MM.1S (cell line): ENCODE measurements around the gene DKK2.

Source experiments
- DNase-seq: peaks from one replicate; pipeline ENCODE4 v3.0.0-alpha.2; 2015
- H2AFZ ChIP-seq: fragments of 300-600 bp; sonication (generic); 2 replicates; pipeline ENCODE4 v1.6.0; 2016; ENCODE audit warnings: antibody characterized with exemption, low read length
- H3F3A ChIP-seq: fragments of 300-600 bp; sonication (generic); 2 replicates; pipeline ENCODE4 v1.6.1; 2016; ENCODE audit warnings: mild to moderate bottlenecking, antibody characterized with exemption, low read length, moderate library complexity, mixed read lengths; ENCODE audit not compliant: insufficient read depth
- H3K27ac ChIP-seq: fragments of 300-600 bp; sonication (generic); 2 replicates; pipeline ENCODE4 v1.5.1; 2016; ENCODE audit warnings: mild to moderate bottlenecking, low read length
- H3K27me3 ChIP-seq: fragments of 300-600 bp; sonication (generic); replicated peaks from 2 replicates; pipeline ENCODE4 v1.6.0; 2016; ENCODE audit warnings: low read length; ENCODE audit not compliant: insufficient read depth
- H3K36me3 ChIP-seq: fragments of 300-600 bp; sonication (generic); replicated peaks from 2 replicates; pipeline ENCODE4 v1.6.1; 2016; ENCODE audit warnings: mild to moderate bottlenecking, low read length, mixed read lengths; ENCODE audit not compliant: insufficient read depth
- H3K4me1 ChIP-seq: fragments of 300-600 bp; sonication (generic); 2 replicates; pipeline ENCODE4 v1.6.1; 2016; ENCODE audit warnings: low read length, mixed read lengths
- H3K4me2 ChIP-seq: fragments of 300-600 bp; sonication (generic); 2 replicates; pipeline ENCODE4 v1.6.0; 2016; ENCODE audit warnings: low read depth, low read length
- H3K4me3 ChIP-seq: fragments of 300-600 bp; sonication (generic); 2 replicates; pipeline ENCODE4 v1.5.1; 2016; ENCODE audit warnings: low read length, mixed read lengths
- H3K79me2 ChIP-seq: fragments of 300-600 bp; sonication (generic); 2 replicates; pipeline ENCODE4 v1.6.1; 2016; ENCODE audit warnings: mixed run types, low read length, mixed read lengths
- H3K9ac ChIP-seq: fragments of 300-600 bp; sonication (generic); 2 replicates; pipeline ENCODE4 v1.6.1; 2016; ENCODE audit warnings: low read length, mixed read lengths
- H3K9me2 ChIP-seq: fragments of 300-600 bp; sonication (generic); replicated peaks from 2 replicates; pipeline ENCODE4 v1.6.1; 2016; ENCODE audit warnings: mild to moderate bottlenecking, low read length, mixed read lengths; ENCODE audit not compliant: insufficient read depth
- H3K9me3 ChIP-seq: fragments of 300-600 bp; sonication (generic); replicated peaks from 2 replicates; pipeline ENCODE4 v1.6.1; 2016; ENCODE audit warnings: mild to moderate bottlenecking, low read length, mixed read lengths; ENCODE audit not compliant: insufficient read depth
- H4K20me1 ChIP-seq: fragments of 300-600 bp; sonication (generic); 2 replicates; pipeline ENCODE4 v1.6.1; 2016; ENCODE audit warnings: mild to moderate bottlenecking, low read length, moderate library complexity, mixed read lengths; ENCODE audit not compliant: insufficient read depth
- EZH2 ChIP-seq: fragments of 300-600 bp; sonication (generic); optimal IDR thresholded peaks from 2 replicates; pipeline ENCODE3; 2017; ENCODE audit warnings: low read depth, mild to moderate bottlenecking, antibody characterized with exemption, low read length, mixed read lengths
- EZH2phosphoT487 ChIP-seq: fragments of 300-600 bp; sonication (generic); IDR thresholded peaks from 2 replicates; pipeline ENCODE4 v1.6.1; 2018; ENCODE audit warnings: antibody characterized with exemption, low read length
- TF ChIP-seq, protein P1 (sequence below): fragments of 300-600 bp; sonication (generic); IDR thresholded peaks from 2 replicates; pipeline ENCODE4 v1.5.1; 2016; ENCODE audit warnings: antibody characterized with exemption, low read length, mixed read lengths

DKK2 gene

DNA sequence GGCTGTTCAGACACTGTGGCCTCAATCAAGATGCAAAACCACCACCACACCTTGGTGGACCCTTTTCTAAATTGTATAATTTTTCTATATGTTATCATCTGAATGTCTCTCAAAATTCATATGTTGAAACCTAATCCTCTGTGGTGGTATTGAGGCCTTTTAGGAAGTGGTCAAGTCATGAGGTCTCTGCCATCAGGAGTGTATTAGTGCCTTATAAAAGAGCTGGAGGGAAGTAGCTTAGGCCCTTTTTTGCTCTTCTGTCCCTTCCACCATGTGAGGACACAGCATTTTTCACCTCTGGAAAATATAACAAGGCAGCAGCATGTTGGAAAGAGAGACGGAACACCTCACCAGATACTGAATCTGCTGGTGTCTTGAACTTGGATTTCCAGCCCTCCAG lies 30.5 kb upstream of the DKK2 start:
- H3K27ac ChIP-seq: no peak overlapping the region
- H3K4me1 ChIP-seq: peaks cover 15% of the 10 kb centered on the region
- no peaks in the 10 kb centered on the region for H3K27me3 ChIP-seq
- H3K4me2 ChIP-seq: no peak overlapping the region
- H3K4me3 ChIP-seq: no peak overlapping the region
- no peak for DNase-seq
- no peaks in the 10 kb centered on the region for H3K36me3 ChIP-seq
- H4K20me1 ChIP-seq: no peaks in the 10 kb centered on the region
- H3K9me2 ChIP-seq: no peaks in the 10 kb centered on the region
- H3F3A ChIP-seq: peaks cover 7% of the 10 kb centered on the region; the same call in 1 of the 2 replicates
- no peaks in the 10 kb centered on the region for H3K9me3 ChIP-seq
- H2AFZ ChIP-seq: no peak overlapping the region
- no peaks in the 10 kb centered on the region for H3K79me2 ChIP-seq
- TF ChIP-seq EZH2: no peak
- no peak for TF ChIP-seq EZH2phosphoT487
- TF ChIP-seq, protein P1, sequence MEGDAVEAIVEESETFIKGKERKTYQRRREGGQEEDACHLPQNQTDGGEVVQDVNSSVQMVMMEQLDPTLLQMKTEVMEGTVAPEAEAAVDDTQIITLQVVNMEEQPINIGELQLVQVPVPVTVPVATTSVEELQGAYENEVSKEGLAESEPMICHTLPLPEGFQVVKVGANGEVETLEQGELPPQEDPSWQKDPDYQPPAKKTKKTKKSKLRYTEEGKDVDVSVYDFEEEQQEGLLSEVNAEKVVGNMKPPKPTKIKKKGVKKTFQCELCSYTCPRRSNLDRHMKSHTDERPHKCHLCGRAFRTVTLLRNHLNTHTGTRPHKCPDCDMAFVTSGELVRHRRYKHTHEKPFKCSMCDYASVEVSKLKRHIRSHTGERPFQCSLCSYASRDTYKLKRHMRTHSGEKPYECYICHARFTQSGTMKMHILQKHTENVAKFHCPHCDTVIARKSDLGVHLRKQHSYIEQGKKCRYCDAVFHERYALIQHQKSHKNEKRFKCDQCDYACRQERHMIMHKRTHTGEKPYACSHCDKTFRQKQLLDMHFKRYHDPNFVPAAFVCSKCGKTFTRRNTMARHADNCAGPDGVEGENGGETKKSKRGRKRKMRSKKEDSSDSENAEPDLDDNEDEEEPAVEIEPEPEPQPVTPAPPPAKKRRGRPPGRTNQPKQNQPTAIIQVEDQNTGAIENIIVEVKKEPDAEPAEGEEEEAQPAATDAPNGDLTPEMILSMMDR: no peak
- no peak overlapping the region for H3K9ac ChIP-seq

DNA sequence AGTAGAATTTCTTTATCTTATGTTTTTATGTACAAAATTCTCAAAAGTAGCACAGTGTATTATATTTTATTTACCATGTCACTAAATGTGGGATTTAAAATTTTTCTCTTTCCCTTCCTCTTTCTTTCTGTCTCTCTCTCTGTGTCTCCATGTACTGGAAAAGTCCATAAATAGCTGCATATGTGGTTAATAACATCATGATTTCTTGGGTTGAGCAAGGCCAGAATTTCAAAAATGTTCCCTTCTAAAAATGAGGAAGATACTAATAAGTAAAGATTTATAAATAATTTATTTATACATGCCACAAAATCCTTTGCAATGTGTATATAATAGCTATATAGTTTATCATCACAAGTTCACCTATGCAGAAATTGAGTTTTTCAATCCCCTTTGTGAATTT lies 29.1 kb upstream of the DKK2 start:
- DNase-seq: no peak
- Histone ChIP-seq H3K4me2 (no peak overlapping the region), H3K4me1 (peaks cover 15% of the 10 kb centered on the region), H3K9me2 (no peaks in the 10 kb centered on the region), H3K27me3 (no peaks in the 10 kb centered on the region), H2AFZ (no peak overlapping the region), H3K9ac (no peak overlapping the region), H3K4me3 (no peak overlapping the region), H3K9me3 (no peaks in the 10 kb centered on the region), H4K20me1 (no peaks in the 10 kb centered on the region), H3K79me2 (no peaks in the 10 kb centered on the region), H3F3A (peaks cover 14% of the 10 kb centered on the region; the same call in 1 of the 2 replicates), H3K27ac (no peak overlapping the region), H3K36me3 (no peaks in the 10 kb centered on the region)
- TF ChIP-seq EZH2phosphoT487 (no peak), EZH2 (no peak)
- TF ChIP-seq, protein P1: no peak

DNA sequence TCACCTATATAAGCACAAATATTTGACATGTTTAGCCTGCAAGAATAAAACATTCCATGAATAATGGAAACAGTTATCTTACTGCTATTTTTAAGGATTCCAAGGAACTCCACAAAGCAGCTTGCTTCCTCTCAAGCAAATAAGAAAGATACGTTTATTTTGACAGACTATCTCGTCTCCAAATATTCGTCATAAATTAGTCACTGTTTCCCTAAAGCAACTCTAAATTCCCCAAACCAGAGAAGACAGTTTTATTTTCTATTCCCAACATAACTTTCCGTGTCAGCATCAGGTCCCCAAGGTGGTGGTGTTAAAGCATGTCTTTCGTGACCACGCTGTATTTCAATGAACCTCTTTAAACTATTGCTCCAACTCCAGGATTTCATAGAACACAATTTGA lies 24.3 kb upstream of the DKK2 start:
- no peak for DNase-seq
- no peaks in the 10 kb centered on the region for H4K20me1 ChIP-seq
- no peaks in the 10 kb centered on the region for H3K27me3 ChIP-seq
- TF ChIP-seq, protein P1: no peak
- TF ChIP-seq EZH2phosphoT487: no peak
- TF ChIP-seq EZH2: no peak
- no peaks in the 10 kb centered on the region for H3K9me3 ChIP-seq
- H3K4me3 ChIP-seq: no peak overlapping the region
- H3K36me3 ChIP-seq: no peaks in the 10 kb centered on the region
- H3K79me2 ChIP-seq: no peaks in the 10 kb centered on the region
- no peak overlapping the region for H3K4me2 ChIP-seq
- H3F3A ChIP-seq: peaks cover 14% of the 10 kb centered on the region; the same call in 1 of the 2 replicates
- peaks cover 12% of the 10 kb centered on the region for H3K4me1 ChIP-seq
- H3K27ac ChIP-seq: no peak overlapping the region
- no peak overlapping the region for H3K9ac ChIP-seq
- no peaks in the 10 kb centered on the region for H3K9me2 ChIP-seq
- no peak overlapping the region for H2AFZ ChIP-seq
